Panc1 (cell line): ENCODE measurements around the gene HS3ST5. TPM values are rescaled to one million over a fixed set of nuclear protein-coding genes. Genes with fewer than 3 reads are reported as not detected.

Experiments used
- ATAC-seq: fragments of 200-7000 bp; cut with Tn5 transposase; 2 replicates; pipeline ENCODE4 v1.9.1; 2020; ENCODE audit warnings: mild to moderate bottlenecking, moderate library complexity
- BruUV-seq: library from RNA; stranded (reverse); fragments of 400-500 nt; replicated peaks from 2 replicates; lab custom pipeline; 2021; lab: Mats Ljungman, UMichigan
- CTCF ChIA-PET: fragments of 300-600 bp; sonication (Branson Sonifier 250); formaldehyde crosslinking; loops from one replicate; lab custom pipeline; 2022; ENCODE audit warnings: antibody characterized with exemption; lab: Charles Lee
- POLR2A ChIA-PET: fragments of 300-600 bp; sonication (Branson Sonifier 250); formaldehyde crosslinking; loops from one replicate; lab custom pipeline; 2022; ENCODE audit warnings: antibody characterized with exemption; lab: Charles Lee
- DNase-seq: peaks from one replicate; pipeline ENCODE4 v3.0.0-alpha.2; 2010; ENCODE audit warnings: low read depth, low spot score
- H3K27ac ChIP-seq: 2 replicates; pipeline ENCODE4 v1.5.1; 2011; ENCODE audit warnings: mild to moderate bottlenecking, low read length, inconsistent platforms
- H3K27me3 ChIP-seq: fragments of 200-500 bp; sonication (Bioruptor generic); 2 replicates; pipeline ENCODE4 v1.6.0; 2014; ENCODE audit warnings: low read length, inconsistent platforms; ENCODE audit not compliant: control insufficient read depth, insufficient read depth
- H3K36me3 ChIP-seq: fragments of 200-500 bp; sonication (Bioruptor generic); 2 replicates; pipeline ENCODE4 v1.5.1; 2014; ENCODE audit warnings: inconsistent platforms, mild to moderate bottlenecking, low read length, moderate library complexity; ENCODE audit not compliant: control insufficient read depth, insufficient read depth
- H3K4me1 ChIP-seq: 2 replicates; pipeline ENCODE4 v1.5.1; 2011; ENCODE audit warnings: inconsistent platforms, mild to moderate bottlenecking, low read length, moderate library complexity; ENCODE audit not compliant: control insufficient read depth, insufficient read depth
- H3K4me3 ChIP-seq, 2 experiments: 2 replicates each; pipeline ENCODE4 v1.5.1; 2011 to 2012; ENCODE audit warnings: low read depth in 2 of 2, low read length in 2 of 2, mild to moderate bottlenecking in 2 of 2, inconsistent platforms in 1 of 2, moderate library complexity in 1 of 2
- H3K9me3 ChIP-seq: fragments of 200-500 bp; sonication (Bioruptor generic); 2 replicates; pipeline ENCODE4 v1.5.1; 2014; ENCODE audit warnings: low read depth, mild to moderate bottlenecking, inconsistent platforms, low read length, moderate library complexity; ENCODE audit not compliant: control insufficient read depth, insufficient read depth
- POLR2AphosphoS5 ChIP-seq: IDR thresholded peaks from 2 replicates; pipeline ENCODE4 v1.6.1; 2012; ENCODE audit warnings: mild to moderate bottlenecking, low read depth, low read length, moderate library complexity
- REST ChIP-seq, 2 experiments: IDR thresholded peaks; 2 replicates each; pipeline ENCODE4 v1.6.1; 2011 to 2012; ENCODE audit warnings: low read depth in 2 of 2, control low read depth in 1 of 2, low read length in 1 of 2, mild to moderate bottlenecking in 1 of 2, moderate library complexity in 1 of 2; ENCODE audit not compliant: insufficient read depth in 1 of 2
- SIN3A ChIP-seq: IDR thresholded peaks from 2 replicates; pipeline ENCODE4 v1.6.1; 2012; ENCODE audit warnings: low read depth, mild to moderate bottlenecking, low read length, moderate library complexity, borderline replicate concordance; ENCODE audit not compliant: insufficient read depth
- TCF7L2 ChIP-seq: IDR thresholded peaks from 2 replicates; pipeline ENCODE4 v1.6.1; 2011; ENCODE audit warnings: mild to moderate bottlenecking, low read depth, low read length, inconsistent platforms
- in situ Hi-C: cut with HindIII; loops from 2 replicates; pipeline ENCODE4 v1.10.0; 2016; ENCODE audit warnings: low sequenced_read_pairs, low pct_unique_long_range_greater_than_20kb
- intact Hi-C: fragments of 100-400 bp; cut with micrococcal nuclease; formaldehyde crosslinking; loops from one replicate; pipeline ENCODE4 v1.10.0; 2022; ENCODE audit not compliant: unreplicated experiment
- total RNA-seq: library from RNA; stranded (reverse); gene quantifications from one replicate; pipeline ENCODE4 v1.2.1, GENCODE V29; 2021; ENCODE audit not compliant: unreplicated experiment
- TF ChIP-seq, protein P1 (sequence below): fragments of 450-650 bp; IDR thresholded peaks from 2 replicates; pipeline ENCODE4 v1.5.1; 2017; ENCODE audit warnings: mild to moderate bottlenecking

HS3ST5 gene
- total RNA-seq, 1 experiment from 2014 or later, result 0.05 TPM

- Histone ChIP-seq H3K27me3 (no peaks in the 10 kb centered on the region), H3K4me1 (no peaks in the 10 kb centered on the region), H3K27ac (no peak overlapping the region), H3K4me3 (no peak overlapping the region), H3K9me3 (no peaks in the 10 kb centered on the region), H3K36me3 (no peaks in the 10 kb centered on the region)
- intact Hi-C loops, result no loop called here
- ChIA-PET POLR2A (no interaction called here), CTCF (no interaction called here)
- in situ Hi-C loops, result no loop called here
- no peak for TF ChIP-seq REST (IDR thresholded peaks at IDR 0.05; ENCODE audit: insufficient read depth in 1 of 2, low read depth in 2 of 2, low read length in 1 of 2)
- TF ChIP-seq POLR2AphosphoS5, result no peak
- ATAC-seq, result no peak
- DNase-seq, result no peak
- BruUV-seq, result no TSS peak
These were observed 207.4 kb downstream of the HS3ST5 start for GRCh38 chr6:114135363-114135971.

DNA sequence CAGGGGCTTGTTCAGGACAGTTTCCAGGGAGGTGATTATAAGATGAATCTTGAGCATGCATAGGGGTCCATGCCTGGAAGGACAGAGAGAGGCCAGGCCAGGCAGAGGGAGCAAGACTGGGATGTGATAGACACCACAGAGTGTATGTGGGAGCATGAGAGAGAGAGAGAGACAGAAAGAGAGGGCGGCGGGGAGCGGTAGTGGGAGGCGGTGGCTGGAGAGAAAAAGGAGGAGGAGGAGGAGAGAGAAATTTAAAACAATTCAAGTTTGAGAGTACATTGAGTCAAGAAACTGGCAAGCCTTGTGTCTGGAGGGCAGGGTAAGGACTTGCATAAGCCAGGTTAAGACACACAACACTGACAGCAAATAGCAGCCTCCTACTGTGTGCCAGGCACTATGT is 209.0 kb downstream of the HS3ST5 start:
- H3K4me1 ChIP-seq, result no peaks in the 10 kb centered on the region
- ChIA-PET POLR2A (no interaction called here), CTCF (no interaction called here)
- intact Hi-C loops, result no loop called here
- TF ChIP-seq REST (IDR thresholded peaks at IDR 0.05; ENCODE audit: insufficient read depth in 1 of 2, low read depth in 2 of 2, low read length in 1 of 2) (no peak), POLR2AphosphoS5 (no peak), SIN3A (no peak), TCF7L2 (no peak)
- TF ChIP-seq, protein P1, sequence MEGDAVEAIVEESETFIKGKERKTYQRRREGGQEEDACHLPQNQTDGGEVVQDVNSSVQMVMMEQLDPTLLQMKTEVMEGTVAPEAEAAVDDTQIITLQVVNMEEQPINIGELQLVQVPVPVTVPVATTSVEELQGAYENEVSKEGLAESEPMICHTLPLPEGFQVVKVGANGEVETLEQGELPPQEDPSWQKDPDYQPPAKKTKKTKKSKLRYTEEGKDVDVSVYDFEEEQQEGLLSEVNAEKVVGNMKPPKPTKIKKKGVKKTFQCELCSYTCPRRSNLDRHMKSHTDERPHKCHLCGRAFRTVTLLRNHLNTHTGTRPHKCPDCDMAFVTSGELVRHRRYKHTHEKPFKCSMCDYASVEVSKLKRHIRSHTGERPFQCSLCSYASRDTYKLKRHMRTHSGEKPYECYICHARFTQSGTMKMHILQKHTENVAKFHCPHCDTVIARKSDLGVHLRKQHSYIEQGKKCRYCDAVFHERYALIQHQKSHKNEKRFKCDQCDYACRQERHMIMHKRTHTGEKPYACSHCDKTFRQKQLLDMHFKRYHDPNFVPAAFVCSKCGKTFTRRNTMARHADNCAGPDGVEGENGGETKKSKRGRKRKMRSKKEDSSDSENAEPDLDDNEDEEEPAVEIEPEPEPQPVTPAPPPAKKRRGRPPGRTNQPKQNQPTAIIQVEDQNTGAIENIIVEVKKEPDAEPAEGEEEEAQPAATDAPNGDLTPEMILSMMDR, result no peak
- DNase-seq (no peak), ATAC-seq (no peak)
- H3K36me3 ChIP-seq, result no peaks in the 10 kb centered on the region
- no peaks in the 10 kb centered on the region for H3K27me3 ChIP-seq
- no peaks in the 10 kb centered on the region for H3K9me3 ChIP-seq
- no peak overlapping the region for H3K27ac ChIP-seq
- H3K4me3 ChIP-seq, result no peak overlapping the region
- in situ Hi-C loops, result no loop called here
- BruUV-seq, result no TSS peak
